SIG-M5 treated with dmso at 0.1 percent for 504 hours (cell line): ENCODE data around the gene NCBP1.
"Not testable (repeated sequence)": the region's sequence is repeated elsewhere in the genome, so short reads cannot be mapped to it uniquely, and the experiment has no call there.

ENCODE experiments used
- DNase-seq: peaks from one replicate; lab custom pipeline; 2025; ENCODE audit not compliant: unreplicated experiment; lab: John Stamatoyannopoulos, UW

Gene NCBP1

GRCh38 chr9:97672403-97672802, 38.8 kb downstream of the NCBP1 start:
- no peak for DNase-seq

- DNase-seq, result no peak
Measured at GRCh38 chr9:97673922-97674321, 40.3 kb downstream of the NCBP1 start.

GRCh38 chr9:97675655-97676054, 42.0 kb downstream of the NCBP1 start:
- no peak for DNase-seq

GRCh38 chr9:97682242-97682641, 48.6 kb downstream of the NCBP1 start:
- DNase-seq, result no peak

GRCh38 chr9:97688654-97689053, 55.0 kb downstream of the NCBP1 start:
- DNase-seq, result no peak

GRCh38 chr9:97689401-97690180, 56.0 kb downstream of the NCBP1 start:
- no peak for DNase-seq

- no peak for DNase-seq
Measured at GRCh38 chr9:97694769-97695168, 61.1 kb downstream of the NCBP1 start.

- DNase-seq, result no peak
Measured at GRCh38 chr9:97695390-97695789, 61.8 kb downstream of the NCBP1 start.

GRCh38 chr9:97695995-97696802, 62.6 kb downstream of the NCBP1 start:
- peak; percentile 42 for DNase-seq

- DNase-seq, result peak; percentile 89
Measured at GRCh38 chr9:97696803-97697601, 63.4 kb downstream of the NCBP1 start, which contains the start of gene XPA. XPA (minus strand) TSS chr9:97697340; CDS start chr9:97697292, 48 bp downstream.

GRCh38 chr9:97697837-97698236, 64.2 kb downstream of the NCBP1 start:
- DNase-seq, result no peak

GRCh38 chr9:97698865-97699264, 65.2 kb downstream of the NCBP1 start:
- no peak for DNase-seq

- peak; percentile 55 for DNase-seq
Measured at GRCh38 chr9:97699281-97699680, 65.7 kb downstream of the NCBP1 start.

- DNase-seq, result not testable (repeated sequence)
Measured at GRCh38 chr9:97699824-97700223, 66.2 kb downstream of the NCBP1 start.

GRCh38 chr9:97703437-97704344, 70.1 kb downstream of the NCBP1 start:
- peak; percentile 88 for DNase-seq

GRCh38 chr9:97704345-97704677, 70.7 kb downstream of the NCBP1 start:
- no peak for DNase-seq

- no peak for DNase-seq
Measured at GRCh38 chr9:97704851-97705250, 71.2 kb downstream of the NCBP1 start.

- DNase-seq, result no peak
Measured at GRCh38 chr9:97705354-97705950, 71.8 kb downstream of the NCBP1 start.

GRCh38 chr9:97706246-97706645, 72.6 kb downstream of the NCBP1 start:
- no peak for DNase-seq
